Measurements from ENCODE around the gene UBE3C. TPM values are rescaled to one million over a fixed set of nuclear protein-coding genes. Genes with fewer than 3 reads are reported as not detected.
"Not testable (repeated sequence)": the region's sequence is repeated elsewhere in the genome, so short reads cannot be mapped to it uniquely, and the experiment has no call there.

The UBE3C gene
- total and polyA plus RNA-seq, 2 donors (not counting 3 experiments of a cell fraction or from before 2014, with no cell fraction given), result 45.1 to 77.3 TPM

GRCh38 chr7:157158400-157158799 is 19.7 kb downstream of the UBE3C start:
- BruUV-seq (replicated peaks), result no TSS peak
- H4K20me1 ChIP-seq (replicated peaks; ENCODE audit: control insufficient read depth, extremely low read depth, insufficient read depth, low read length), result peaks cover 12% of the 10 kb centered on the region
- H3K36me3 ChIP-seq (ENCODE audit: control insufficient read depth in 2 of 2, extremely low read depth in 1 of 2, insufficient read depth in 2 of 2, low read length in 2 of 2), result no peaks in the 10 kb centered on the region
- peak overlapping the region in 1 of 3 experiments; percentile 29 for H3K4me3 ChIP-seq (replicated peaks in 1 of 3; ENCODE audit: insufficient read depth in 1 of 3, low read depth in 1 of 3, low read length in 3 of 3)
- CTCF ChIA-PET, result interaction anchor here (0.7 to 1.4 kb wide), 8 partner anchors 8 to 186 kb away, joined by 3 to 4 read pairs (median 3); no protein-coding TSS in a partner anchor
- DNase-seq (ENCODE audit: low read depth, low spot score), result peak; percentile 82
- TF ChIP-seq POLR2AphosphoS5 (IDR thresholded peaks at IDR 0.05; ENCODE audit: insufficient read depth, low read depth, low read length) (no peak), JUN (IDR thresholded peaks at IDR 0.05; ENCODE audit: borderline replicate concordance, insufficient read depth, insufficient read length, low read depth) (peak; percentile 36)
- no peaks in the 10 kb centered on the region for H3K9me3 ChIP-seq (replicated peaks; ENCODE audit: control insufficient read depth, insufficient read depth, low read length)
- no peak overlapping the region for H3K9ac ChIP-seq (replicated peaks; ENCODE audit: extremely low read depth, insufficient read depth, low read length)
- H3K27me3 ChIP-seq (ENCODE audit: control insufficient read depth in 2 of 2, insufficient read depth in 2 of 2, low read length in 2 of 2), result no peaks in the 10 kb centered on the region
- intact Hi-C loops (cut with micrococcal nuclease), result loop anchor here (2.0 kb wide), 1 partner anchor 18 kb away; no protein-coding TSS in a partner anchor
- peak overlapping the region; percentile 54 for H3K27ac ChIP-seq (ENCODE audit: insufficient read depth, low read depth, low read length)
- peak; percentile 48 for FAIRE-seq
- H3K79me2 ChIP-seq (ENCODE audit: control insufficient read depth, insufficient read depth, low read length), result peaks cover 90% of the 10 kb centered on the region
- peaks cover 17% of the 10 kb centered on the region for H3K4me1 ChIP-seq (ENCODE audit: control insufficient read depth, extremely low read depth, insufficient read depth, low read length)
- H2AFZ ChIP-seq (ENCODE audit: low read depth, low read length), result no peak overlapping the region
- POLR2A ChIA-PET, result no interaction called here
- no peaks in the 10 kb centered on the region for H3K9me1 ChIP-seq (replicated peaks; ENCODE audit: control insufficient read depth, extremely low read depth, insufficient read depth, low read length)
- H3K4me2 ChIP-seq (ENCODE audit: insufficient read depth, low read length), result peak overlapping the region; percentile 78
- dilution Hi-C loops (cut with MboI; ENCODE audit: extremely low pct_ligation_motif_present, low sequenced_read_pairs), result no loop called here

- BruUV-seq (replicated peaks); H3K27ac ChIP-seq (ENCODE audit: insufficient read depth, low read depth, low read length); POLR2A ChIA-PET; H3K27me3 ChIP-seq (ENCODE audit: control insufficient read depth in 2 of 2, insufficient read depth in 2 of 2, low read length in 2 of 2); H2AFZ ChIP-seq (ENCODE audit: low read depth, low read length); H3K36me3 ChIP-seq (ENCODE audit: control insufficient read depth in 2 of 2, extremely low read depth in 1 of 2, insufficient read depth in 2 of 2, low read length in 2 of 2); H3K9me3 ChIP-seq (replicated peaks; ENCODE audit: control insufficient read depth, insufficient read depth, low read length); H3K4me2 ChIP-seq (ENCODE audit: insufficient read depth, low read length); H3K4me3 ChIP-seq (replicated peaks in 1 of 3; ENCODE audit: insufficient read depth in 1 of 3, low read depth in 1 of 3, low read length in 3 of 3); FAIRE-seq; CTCF ChIA-PET; DNase-seq (ENCODE audit: low read depth, low spot score); H3K9ac ChIP-seq (replicated peaks; ENCODE audit: extremely low read depth, insufficient read depth, low read length); dilution Hi-C loops (cut with MboI; ENCODE audit: extremely low pct_ligation_motif_present, low sequenced_read_pairs); H3K9me1 ChIP-seq (replicated peaks; ENCODE audit: control insufficient read depth, extremely low read depth, insufficient read depth, low read length): not testable (repeated sequence)
- H3K4me1 ChIP-seq (ENCODE audit: control insufficient read depth, extremely low read depth, insufficient read depth, low read length), result peaks cover 17% of the 10 kb centered on the region
- peaks cover 90% of the 10 kb centered on the region for H3K79me2 ChIP-seq (ENCODE audit: control insufficient read depth, insufficient read depth, low read length)
- H4K20me1 ChIP-seq (replicated peaks; ENCODE audit: control insufficient read depth, extremely low read depth, insufficient read depth, low read length), result peaks cover 12% of the 10 kb centered on the region
- intact Hi-C loops (cut with micrococcal nuclease), result loop anchor here (2.0 kb wide), 1 partner anchor 19 kb away; no protein-coding TSS in a partner anchor
Observed at GRCh38 chr7:157159537-157159936, 20.8 kb downstream of the UBE3C start.

Data from endothelial cell of umbilical vein (primary cell).